AG10803 (cell line): ENCODE results near the gene B3GNT8.

Experiments
- DNase-seq: peaks from one replicate; pipeline ENCODE4 v3.0.0; 2010; ENCODE audit warnings: low read depth
- H3K4me3 ChIP-seq: 2 replicates; pipeline ENCODE4 v1.5.1; 2011; ENCODE audit warnings: mild to moderate bottlenecking, low read length, control low read depth
- TF ChIP-seq, protein P1 (sequence below): conservative IDR thresholded peaks from 2 replicates; pipeline ENCODE4 v1.5.1; 2011; ENCODE audit warnings: mild to moderate bottlenecking, low read length, control low read depth, inconsistent platforms

Gene B3GNT8

DNA sequence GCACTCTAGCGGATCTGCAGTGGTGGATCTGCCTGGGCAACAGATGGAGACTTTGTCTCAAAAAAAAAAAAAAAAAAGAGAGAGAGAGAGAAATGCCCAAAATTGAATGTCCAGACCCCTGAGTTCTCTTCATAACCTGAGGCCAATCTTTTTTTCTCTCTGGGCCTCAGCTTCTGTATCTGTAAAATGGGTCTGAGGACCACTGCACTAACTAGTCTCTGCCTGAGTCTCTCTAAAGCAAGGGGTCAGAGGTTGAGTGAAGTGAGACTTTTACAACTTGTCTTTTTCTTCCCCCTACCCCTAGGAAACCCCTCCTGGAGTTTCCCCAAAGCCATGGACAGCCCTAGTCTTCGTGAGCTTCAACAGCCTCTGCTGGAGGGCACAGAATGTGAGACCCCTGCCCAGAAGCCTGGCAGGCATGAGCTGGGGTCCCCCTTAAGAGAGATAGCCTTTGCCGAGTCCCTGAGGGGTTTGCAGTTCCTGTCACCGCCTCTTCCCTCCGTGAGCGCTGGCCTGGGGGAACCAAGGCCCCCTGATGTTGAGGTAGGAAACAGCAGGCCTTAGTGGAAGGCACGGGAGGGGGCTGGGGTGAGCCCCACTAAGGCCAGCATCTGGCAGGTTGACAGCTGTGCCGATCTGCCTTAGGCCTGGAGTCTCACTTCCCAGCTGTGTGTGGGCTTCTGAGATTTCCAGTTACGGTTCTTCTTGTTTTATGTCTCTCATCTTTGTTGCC lies 49.0 kb downstream of the B3GNT8 start:
- no peak for DNase-seq
- H3K4me3 ChIP-seq: no peak overlapping the region
- TF ChIP-seq, protein P1, sequence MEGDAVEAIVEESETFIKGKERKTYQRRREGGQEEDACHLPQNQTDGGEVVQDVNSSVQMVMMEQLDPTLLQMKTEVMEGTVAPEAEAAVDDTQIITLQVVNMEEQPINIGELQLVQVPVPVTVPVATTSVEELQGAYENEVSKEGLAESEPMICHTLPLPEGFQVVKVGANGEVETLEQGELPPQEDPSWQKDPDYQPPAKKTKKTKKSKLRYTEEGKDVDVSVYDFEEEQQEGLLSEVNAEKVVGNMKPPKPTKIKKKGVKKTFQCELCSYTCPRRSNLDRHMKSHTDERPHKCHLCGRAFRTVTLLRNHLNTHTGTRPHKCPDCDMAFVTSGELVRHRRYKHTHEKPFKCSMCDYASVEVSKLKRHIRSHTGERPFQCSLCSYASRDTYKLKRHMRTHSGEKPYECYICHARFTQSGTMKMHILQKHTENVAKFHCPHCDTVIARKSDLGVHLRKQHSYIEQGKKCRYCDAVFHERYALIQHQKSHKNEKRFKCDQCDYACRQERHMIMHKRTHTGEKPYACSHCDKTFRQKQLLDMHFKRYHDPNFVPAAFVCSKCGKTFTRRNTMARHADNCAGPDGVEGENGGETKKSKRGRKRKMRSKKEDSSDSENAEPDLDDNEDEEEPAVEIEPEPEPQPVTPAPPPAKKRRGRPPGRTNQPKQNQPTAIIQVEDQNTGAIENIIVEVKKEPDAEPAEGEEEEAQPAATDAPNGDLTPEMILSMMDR: no peak

DNA sequence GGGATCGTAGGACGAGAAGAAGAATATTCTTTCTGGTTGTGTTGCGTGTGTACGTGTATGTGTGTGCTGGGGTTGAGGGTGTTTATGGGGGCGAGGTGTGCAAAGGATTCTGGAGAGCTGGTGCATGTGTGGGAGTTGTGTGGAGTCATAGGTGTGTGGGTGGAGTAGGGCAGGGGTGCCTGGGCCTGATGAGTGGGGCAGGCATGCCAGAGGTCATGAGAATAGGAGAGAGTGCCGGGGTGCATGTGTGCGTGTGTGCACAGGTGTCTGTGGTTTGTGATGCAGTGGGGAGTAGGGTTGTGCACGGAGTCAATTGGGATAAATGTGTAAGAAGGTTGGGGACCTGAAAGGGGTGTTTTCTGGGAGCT lies 50.2 kb downstream of the B3GNT8 start:
- no peak for DNase-seq
- peak overlapping the region; percentile 60 for H3K4me3 ChIP-seq

DNA sequence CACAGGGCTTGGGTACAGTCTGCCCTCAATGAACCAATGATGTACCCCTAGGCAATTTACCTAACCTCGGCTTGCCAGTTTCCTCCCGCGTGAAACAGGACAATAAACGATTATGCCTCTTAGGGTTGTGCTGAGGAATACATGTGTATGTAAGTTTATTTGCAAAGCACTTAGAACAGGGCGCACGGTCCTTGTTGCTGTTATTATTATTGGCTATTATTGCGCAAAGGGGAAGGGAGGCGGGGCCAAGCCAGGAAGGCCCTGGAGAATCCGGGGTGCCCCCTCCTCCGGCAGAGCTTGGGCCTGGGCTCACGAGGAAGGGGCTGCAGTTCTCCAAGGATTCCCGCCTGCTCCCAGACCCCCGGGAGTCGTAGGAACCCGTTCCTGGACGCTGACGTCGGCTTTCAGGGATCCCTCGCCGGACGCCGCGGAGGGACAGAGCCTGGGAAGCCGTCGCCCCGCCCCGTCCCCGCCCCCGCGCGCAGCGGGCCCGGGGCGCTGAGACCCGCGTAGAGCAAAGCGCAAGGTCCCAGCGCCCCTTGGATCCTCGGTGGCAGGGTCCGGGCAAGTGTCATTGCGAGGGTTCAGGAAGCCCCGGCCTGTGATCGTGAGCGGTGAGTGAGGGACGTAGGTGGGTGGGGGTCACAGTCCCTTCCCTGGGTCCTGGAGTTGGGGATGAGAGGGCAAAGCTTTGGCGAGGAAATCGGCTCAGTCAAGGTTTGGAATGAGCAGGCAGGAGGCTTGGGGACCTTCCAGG lies 50.8 kb downstream of the B3GNT8 start, which contains the start of gene TMEM91:
Gene TMEM91, plus strand, starts transcription at position 293 of the 757 bp plus-strand sequence. CDS start 1,777 bp downstream, outside the sequence.
- no peak for DNase-seq
- peak within 1 kb of the TSS; percentile 60 for H3K4me3 ChIP-seq
- TF ChIP-seq, protein P1: no peak

More for the DNA sequence above, 50.2 kb downstream of the B3GNT8 start:
- TF ChIP-seq, protein P1: no peak
